ENCODE data around the gene MARK2. TPM values are rescaled to one million over a fixed set of nuclear protein-coding genes. Genes with fewer than 3 reads are reported as not detected.

MARK2 gene
- total RNA-seq, 1 donor from 2014 or later = 41.5 TPM

DNA sequence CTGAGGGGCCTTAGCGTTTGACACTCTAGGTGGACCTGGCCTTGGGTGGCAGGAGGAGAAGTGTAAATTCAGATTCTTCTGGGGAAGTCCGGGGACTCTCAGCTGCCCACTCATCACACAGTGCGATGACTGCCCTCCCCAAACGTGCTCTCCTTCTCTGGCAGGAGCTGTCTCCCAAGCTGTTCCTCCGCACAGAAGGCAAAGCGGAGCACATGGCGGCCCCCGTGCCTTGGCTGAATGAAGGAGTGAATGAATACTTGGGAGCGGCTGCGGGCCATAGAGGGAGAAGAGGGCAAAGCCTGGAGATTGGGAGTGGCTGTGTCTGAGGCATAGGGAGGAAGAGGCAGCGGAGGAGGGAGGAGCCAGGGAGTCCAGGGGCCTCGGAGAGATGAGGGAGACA is 93.0 kb downstream of the MARK2 start:
- H3K27me3 Mint-ChIP-seq = no peaks in the 10 kb centered on the region
- ChIA-PET POLR2A (no interaction called here), CTCF (interaction anchor here (0.8 kb wide), 1 partner anchor 11 kb away, joined by 4 read pairs; no protein-coding TSS in a partner anchor)
- intact Hi-C loops (cut with micrococcal nuclease) = no loop called here
- ATAC-seq (ENCODE audit: low read depth) = no peak
- no peaks in the 10 kb centered on the region for H3K36me3 Mint-ChIP-seq (ENCODE audit: low read depth)
- TF ChIP-seq, protein P1, sequence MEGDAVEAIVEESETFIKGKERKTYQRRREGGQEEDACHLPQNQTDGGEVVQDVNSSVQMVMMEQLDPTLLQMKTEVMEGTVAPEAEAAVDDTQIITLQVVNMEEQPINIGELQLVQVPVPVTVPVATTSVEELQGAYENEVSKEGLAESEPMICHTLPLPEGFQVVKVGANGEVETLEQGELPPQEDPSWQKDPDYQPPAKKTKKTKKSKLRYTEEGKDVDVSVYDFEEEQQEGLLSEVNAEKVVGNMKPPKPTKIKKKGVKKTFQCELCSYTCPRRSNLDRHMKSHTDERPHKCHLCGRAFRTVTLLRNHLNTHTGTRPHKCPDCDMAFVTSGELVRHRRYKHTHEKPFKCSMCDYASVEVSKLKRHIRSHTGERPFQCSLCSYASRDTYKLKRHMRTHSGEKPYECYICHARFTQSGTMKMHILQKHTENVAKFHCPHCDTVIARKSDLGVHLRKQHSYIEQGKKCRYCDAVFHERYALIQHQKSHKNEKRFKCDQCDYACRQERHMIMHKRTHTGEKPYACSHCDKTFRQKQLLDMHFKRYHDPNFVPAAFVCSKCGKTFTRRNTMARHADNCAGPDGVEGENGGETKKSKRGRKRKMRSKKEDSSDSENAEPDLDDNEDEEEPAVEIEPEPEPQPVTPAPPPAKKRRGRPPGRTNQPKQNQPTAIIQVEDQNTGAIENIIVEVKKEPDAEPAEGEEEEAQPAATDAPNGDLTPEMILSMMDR (IDR thresholded peaks at IDR 0.05) = no peak
- no peaks in the 10 kb centered on the region for H3K9me3 Mint-ChIP-seq
- H3K4me3 Mint-ChIP-seq = no peak overlapping the region
- peaks cover 2% of the 10 kb centered on the region for H3K4me1 Mint-ChIP-seq
- no peak for DNase-seq
- no peak overlapping the region for H3K27ac Mint-ChIP-seq

DNA sequence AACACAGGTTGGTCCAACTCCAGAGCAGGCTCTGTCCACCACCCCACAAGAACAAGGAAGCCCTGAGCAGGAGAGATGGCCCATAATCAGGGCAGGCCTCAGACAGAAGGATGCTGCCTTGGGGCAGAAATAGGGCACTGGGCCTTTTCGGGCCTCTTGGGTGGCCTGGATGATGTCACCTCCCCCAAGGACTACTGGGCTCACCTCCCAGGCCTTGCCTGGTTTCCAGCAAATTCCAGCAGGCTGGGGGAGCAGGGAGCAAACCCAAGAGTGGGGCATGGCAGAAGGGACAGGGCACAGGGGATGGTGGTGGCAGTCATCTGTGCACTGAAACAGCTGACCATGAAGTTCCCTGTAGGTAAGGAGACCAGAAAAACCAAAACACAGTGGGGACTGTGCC is 94.5 kb downstream of the MARK2 start:
- H3K27ac Mint-ChIP-seq = no peak overlapping the region
- CTCF ChIA-PET = no interaction called here
- intact Hi-C loops (cut with micrococcal nuclease) = no loop called here

DNA sequence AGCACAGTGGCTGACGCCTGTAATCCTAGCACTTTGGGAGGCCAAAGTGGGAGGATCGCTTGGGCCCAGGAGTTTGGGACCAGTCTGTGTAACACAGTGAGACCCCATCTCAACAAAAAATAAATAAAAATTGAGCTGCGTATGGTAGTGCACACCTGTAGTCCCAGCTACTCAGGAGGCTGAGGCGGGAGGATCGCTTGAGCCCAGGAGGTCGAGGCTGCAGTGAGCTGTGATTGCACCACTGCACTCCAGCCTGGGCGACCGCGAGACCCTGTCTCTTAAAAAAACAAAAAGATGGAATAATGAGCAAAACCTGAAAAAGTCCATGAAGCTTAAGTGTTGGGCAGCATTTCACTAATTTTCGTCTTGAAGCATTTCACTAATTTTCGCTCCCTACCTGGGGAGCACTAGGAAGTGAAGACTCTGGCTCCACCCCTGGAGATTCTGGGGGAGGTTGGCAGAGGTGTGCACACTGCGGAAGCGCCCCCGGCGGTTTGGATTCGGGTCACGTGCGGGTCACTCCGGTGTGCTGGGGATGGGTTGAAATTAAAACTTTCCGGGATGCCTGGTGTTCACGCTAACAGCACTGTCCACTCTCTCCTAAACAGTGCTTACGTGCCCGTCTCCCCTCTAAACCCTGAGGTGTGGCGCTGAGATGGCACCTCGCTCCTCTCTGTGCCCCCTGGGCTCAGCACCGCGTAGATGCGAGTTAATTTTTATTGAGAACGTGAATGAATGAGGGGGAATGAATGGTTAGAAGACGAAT is 99.0 kb downstream of the MARK2 start:
- H3K27me3 Mint-ChIP-seq = no peaks in the 10 kb centered on the region
- H3K27ac Mint-ChIP-seq = peak overlapping the region; percentile 82
- peak overlapping the region; percentile 90 for H3K4me3 Mint-ChIP-seq
- H3K4me1 Mint-ChIP-seq = peaks cover 33% of the 10 kb centered on the region
- ATAC-seq (ENCODE audit: low read depth) (peak; percentile 11), DNase-seq (no peak)
- ChIA-PET POLR2A (interaction anchor here (0.6 to 1.5 kb wide), 3 partner anchors 18 to 259 kb away, joined by 3 to 5 read pairs (median 4); no protein-coding TSS in a partner anchor), CTCF (interaction anchor here (1.5 kb wide), 1 partner anchor 99 kb away, joined by 3 read pairs; the partner anchor contains the start of gene MARK2)
- peaks cover 6% of the 10 kb centered on the region for H3K36me3 Mint-ChIP-seq (ENCODE audit: low read depth)
- TF ChIP-seq, protein P1 (IDR thresholded peaks at IDR 0.05) = no peak
- H3K9me3 Mint-ChIP-seq = no peaks in the 10 kb centered on the region
- intact Hi-C loops (cut with micrococcal nuclease) = loop anchor here (1.0 to 5.0 kb wide), 11 partner anchors 21 to 984 kb away; partner anchors contain the start of genes ATL3, COX8A, DNAJC4 and OTUB1

More for the DNA sequence above, 94.5 kb downstream of the MARK2 start:
- Mint-ChIP-seq H3K4me1 (peaks cover 10% of the 10 kb centered on the region), H3K27me3 (no peaks in the 10 kb centered on the region), H3K36me3 (ENCODE audit: low read depth) (no peaks in the 10 kb centered on the region), H3K4me3 (no peak overlapping the region), H3K9me3 (no peaks in the 10 kb centered on the region)
- ATAC-seq (ENCODE audit: low read depth) = no peak
- TF ChIP-seq, protein P1 (IDR thresholded peaks at IDR 0.05) = no peak
- POLR2A ChIA-PET = interaction anchor here (0.7 kb wide), 1 partner anchor 13 kb away, joined by 3 read pairs; no protein-coding TSS in a partner anchor
- no peak for DNase-seq

DNA sequence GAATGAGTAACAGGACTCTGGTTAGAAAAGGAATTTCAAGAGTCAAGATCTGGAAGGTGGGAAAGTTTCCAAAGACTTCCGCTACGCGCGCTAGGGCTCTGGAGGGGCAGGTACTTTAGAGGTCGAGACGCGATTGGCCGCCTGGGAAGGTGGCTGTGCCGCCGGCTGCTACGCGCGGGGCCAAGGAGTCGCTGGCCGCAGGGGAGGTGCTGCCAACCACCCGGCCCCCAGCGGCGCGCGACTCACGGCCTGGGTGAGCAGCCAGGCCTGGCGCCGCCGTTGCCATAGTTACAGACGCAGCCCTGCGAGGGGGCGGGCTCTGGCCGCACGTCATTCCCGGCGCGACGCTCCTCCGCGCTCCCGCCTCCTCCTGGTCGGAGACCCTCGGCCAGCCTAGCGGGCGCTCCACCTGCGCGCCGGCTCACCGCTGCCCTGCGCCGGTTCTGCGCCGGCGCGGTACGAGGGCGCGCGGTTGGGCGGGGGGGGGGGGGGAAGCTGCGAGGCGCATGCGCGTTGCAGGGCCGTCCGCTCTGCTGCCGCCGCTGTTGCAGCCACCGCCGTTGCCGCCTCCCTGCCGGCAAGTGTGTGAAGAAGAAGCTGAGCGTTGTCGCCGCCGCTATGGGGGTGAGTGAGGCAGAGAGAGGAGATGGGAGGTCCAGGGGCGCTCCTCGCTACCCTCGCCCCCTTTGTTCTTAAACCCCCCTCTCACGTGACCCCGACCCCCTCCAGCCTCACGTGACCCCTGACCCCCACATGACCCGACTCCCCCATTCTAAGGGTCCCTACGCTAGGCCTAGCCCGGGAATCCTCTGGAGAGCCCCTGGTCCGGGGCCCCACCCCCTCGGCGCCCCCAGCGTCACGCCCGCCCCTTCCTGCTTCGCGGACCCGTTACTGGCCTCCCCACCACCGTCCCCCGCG is 99.8 kb downstream of the MARK2 start, which contains the start of gene NAA40:
TSS of gene NAA40 (plus strand) at position 524 of the 918 bp plus-strand sequence. CDS start at position 619, 95 bp downstream.
- TF ChIP-seq, protein P1 (IDR thresholded peaks at IDR 0.05) = no peak
- H3K4me1 Mint-ChIP-seq = peaks cover 36% of the 10 kb centered on the region
- peak within 1 kb of the TSS; percentile 82 for H3K27ac Mint-ChIP-seq
- ChIA-PET CTCF (interaction anchor here (1.5 kb wide), 1 partner anchor 100 kb away, joined by 3 read pairs; the partner anchor contains the start of gene MARK2), POLR2A (interaction anchor here (0.6 to 1.5 kb wide), 9 partner anchors 14 to 1955 kb away, joined by 3 to 10 read pairs (median 3); partner anchors contain the start of genes MARK2 and PRDX5)
- no peaks in the 10 kb centered on the region for H3K27me3 Mint-ChIP-seq
- ATAC-seq (ENCODE audit: low read depth) (peak; percentile 91), DNase-seq (peak; percentile 94)
- H3K9me3 Mint-ChIP-seq = no peaks in the 10 kb centered on the region
- peak within 1 kb of the TSS; percentile 90 for H3K4me3 Mint-ChIP-seq
- peaks cover 6% of the 10 kb centered on the region for H3K36me3 Mint-ChIP-seq (ENCODE audit: low read depth)
- intact Hi-C loops (cut with micrococcal nuclease) = loop anchor here (1.0 to 5.0 kb wide), 11 partner anchors 22 to 984 kb away; partner anchors contain the start of genes ATL3, COX8A, DNAJC4 and OTUB1

All from activated B cell treated with CpG ODN at 0.5 μM for 24 hours (primary cell).